ENCODE results near the gene SRMS. TPM values are rescaled to one million over a fixed set of nuclear protein-coding genes. Genes with fewer than 3 reads are reported as not detected.
A peak's percentile ranks its signal among the peaks of the same experiment; 100 is the strongest.

The SRMS gene
- total RNA-seq, 1 experiment from 2014 or later = 3.2 TPM

DNA sequence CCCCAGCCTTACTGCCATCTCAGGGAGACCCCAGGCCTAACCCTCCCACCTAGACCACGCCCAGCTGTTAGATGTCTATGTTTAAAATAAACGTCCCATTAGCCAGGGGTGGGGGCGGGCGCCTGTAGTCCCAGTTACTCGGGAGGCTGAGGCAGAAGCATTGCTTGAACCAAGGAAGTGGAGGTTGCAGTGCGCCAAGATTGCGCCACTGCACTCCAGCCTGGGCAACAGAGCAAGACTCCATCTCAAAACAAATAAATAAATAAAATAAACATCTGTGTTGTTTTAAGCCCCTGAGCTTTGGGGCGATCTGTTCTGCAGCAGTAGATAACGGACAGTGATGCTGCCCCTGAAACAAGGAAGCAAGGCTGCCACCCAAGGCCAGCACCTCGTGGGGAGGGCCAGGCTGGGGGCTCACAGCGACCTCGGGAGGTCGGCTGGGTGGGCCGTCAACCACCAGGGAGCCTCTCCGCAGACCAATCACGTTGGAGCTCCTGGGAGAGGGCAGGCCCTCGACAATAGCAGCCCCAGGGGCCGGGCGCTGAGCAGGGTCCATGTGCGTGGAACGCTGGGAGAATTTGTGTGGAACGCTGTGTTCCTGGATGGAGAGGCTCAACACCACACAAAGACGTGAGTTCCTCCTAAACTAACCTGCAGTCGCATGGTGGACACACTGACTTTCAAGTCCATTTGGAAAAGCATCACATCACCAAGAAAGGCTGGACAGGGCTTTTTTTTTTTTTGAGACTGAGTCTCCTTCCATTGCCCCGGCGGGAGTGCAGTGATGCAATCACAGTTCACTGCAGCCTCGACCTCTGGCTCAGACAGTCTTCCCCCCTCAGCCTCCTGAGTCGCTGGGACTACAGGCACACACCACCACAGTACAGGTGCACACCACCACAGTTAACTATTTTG, 27.5 kb upstream of the SRMS start:
- intact Hi-C loops (cut with micrococcal nuclease) = loop anchor here (10.0 kb wide), 1 partner anchor 50 kb away; the partner anchor contains the start of gene GMEB2
- H2AFZ ChIP-seq (ENCODE audit: low read depth, low read length, poor library complexity, severe bottlenecking) = no peak overlapping the region
- peaks cover 12 to 27% of the 10 kb centered on the region in 2 experiments for H3K4me1 ChIP-seq (ENCODE audit: control insufficient read depth in 1 of 2, insufficient read depth in 2 of 2, low read length in 2 of 2)
- ATAC-seq = no peak
- H3K27me3 ChIP-seq (ENCODE audit: insufficient read depth, low read length) = no peaks in the 10 kb centered on the region
- peak overlapping the region; percentile 60 to 83 for H3K4me3 ChIP-seq (replicated peaks in 1 of 2; ENCODE audit: low read depth in 1 of 2, low read length in 2 of 2)
- RAD21 ChIA-PET (ENCODE audit: low non-redundant PET in 1 of 2, low total read pairs in 2 of 2, uncharacterized antibody in 2 of 2, unreplicated experiment in 2 of 2) = interaction anchor here in 1 of 2 experiments (0.6 kb wide), 1 partner anchor 67 kb away, joined by 3 read pairs; no protein-coding TSS in a partner anchor
- H3K4me2 ChIP-seq (ENCODE audit: low read length) = peak overlapping the region; percentile 95
- TF ChIP-seq SIN3A (IDR thresholded peaks at IDR 0.05; ENCODE audit: low read depth) (no peak), TCF7L2 (IDR thresholded peaks at IDR 0.05; ENCODE audit: borderline replicate concordance, extremely low read depth, insufficient read depth, insufficient read length) (no peak), YY1 (IDR thresholded peaks at IDR 0.05; ENCODE audit: extremely low read depth, insufficient replicate concordance, low read depth, low read length) (no peak), ELF1 (IDR thresholded peaks at IDR 0.05; ENCODE audit: borderline replicate concordance, low read depth) (no peak), SRF (IDR thresholded peaks at IDR 0.05; ENCODE audit: low read depth) (no peak), CBX3 (IDR thresholded peaks at IDR 0.05; ENCODE audit: low read depth) (no peak), EZH2 (IDR thresholded peaks at IDR 0.05) (no peak), FOSL1 (IDR thresholded peaks at IDR 0.05; ENCODE audit: low read depth) (no peak), ZNF274 (IDR thresholded peaks at IDR 0.05; ENCODE audit: low read depth, low read length) (no peak), JUND (IDR thresholded peaks at IDR 0.05) (no peak), POLR2A (IDR thresholded peaks at IDR 0.05; ENCODE audit: borderline replicate concordance, extremely low read depth, insufficient read depth, insufficient read length) (no peak), EGR1 (IDR thresholded peaks at IDR 0.05; ENCODE audit: low read depth) (no peak)
- TF ChIP-seq, protein P1, sequence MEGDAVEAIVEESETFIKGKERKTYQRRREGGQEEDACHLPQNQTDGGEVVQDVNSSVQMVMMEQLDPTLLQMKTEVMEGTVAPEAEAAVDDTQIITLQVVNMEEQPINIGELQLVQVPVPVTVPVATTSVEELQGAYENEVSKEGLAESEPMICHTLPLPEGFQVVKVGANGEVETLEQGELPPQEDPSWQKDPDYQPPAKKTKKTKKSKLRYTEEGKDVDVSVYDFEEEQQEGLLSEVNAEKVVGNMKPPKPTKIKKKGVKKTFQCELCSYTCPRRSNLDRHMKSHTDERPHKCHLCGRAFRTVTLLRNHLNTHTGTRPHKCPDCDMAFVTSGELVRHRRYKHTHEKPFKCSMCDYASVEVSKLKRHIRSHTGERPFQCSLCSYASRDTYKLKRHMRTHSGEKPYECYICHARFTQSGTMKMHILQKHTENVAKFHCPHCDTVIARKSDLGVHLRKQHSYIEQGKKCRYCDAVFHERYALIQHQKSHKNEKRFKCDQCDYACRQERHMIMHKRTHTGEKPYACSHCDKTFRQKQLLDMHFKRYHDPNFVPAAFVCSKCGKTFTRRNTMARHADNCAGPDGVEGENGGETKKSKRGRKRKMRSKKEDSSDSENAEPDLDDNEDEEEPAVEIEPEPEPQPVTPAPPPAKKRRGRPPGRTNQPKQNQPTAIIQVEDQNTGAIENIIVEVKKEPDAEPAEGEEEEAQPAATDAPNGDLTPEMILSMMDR (IDR thresholded peaks at IDR 0.05 in 2 of 3, conservative IDR thresholded peaks at IDR 0.05 in 1 of 3; ENCODE audit: borderline replicate concordance in 1 of 3, insufficient read depth in 1 of 3, low read depth in 2 of 3, low read length in 2 of 3) = no peak
- peak overlapping the region; percentile 61 for H3K9ac ChIP-seq (ENCODE audit: low read length)
- H3K79me2 ChIP-seq (ENCODE audit: insufficient read depth, low read length) = peaks cover 4% of the 10 kb centered on the region; the same call in 1 of the 2 replicates
- BruUV-seq (replicated peaks) = no TSS peak
- DNase-seq (ENCODE audit: low read depth, low spot score) = no peak
- POLR2A ChIA-PET = interaction anchor here (0.9 to 1.6 kb wide), 3 partner anchors 52 to 133 kb away, joined by 3 to 4 read pairs (median 3); partner anchors contain the start of genes GMEB2 and RTEL1
- peak overlapping the region; percentile 44; the same call in 1 of the 2 replicates for H3K27ac ChIP-seq (ENCODE audit: low read depth, low read length)
- CTCF ChIA-PET = interaction anchor here (3.0 kb wide), 1 partner anchor 37 kb away, joined by 24 read pairs; the partner anchor contains the start of gene PTK6
- no peaks in the 10 kb centered on the region for H3K36me3 ChIP-seq (ENCODE audit: control insufficient read depth in 1 of 2, insufficient read depth in 2 of 2, low read length in 2 of 2)
- H4K20me1 ChIP-seq (ENCODE audit: insufficient read depth) = no peaks in the 10 kb centered on the region
- no peaks in the 10 kb centered on the region for H3K9me2 ChIP-seq (ENCODE audit: insufficient read depth)
- H3K9me3 ChIP-seq (ENCODE audit: control insufficient read depth in 1 of 2, insufficient read depth in 1 of 2, low read depth in 1 of 2, low read length in 2 of 2) = no peaks in the 10 kb centered on the region
